C4-2B (cell line): ENCODE results near the gene GALNT7.

Experiments used
- CTCF ChIP-seq: fragments of 450-650 bp; conservative IDR thresholded peaks from 2 replicates; pipeline ENCODE4 v1.5.1; 2017; ENCODE audit warnings: mild to moderate bottlenecking
- ZFX ChIP-seq: fragments of 450-650 bp; IDR thresholded peaks from 2 replicates; pipeline ENCODE4 v1.6.1; 2017

GRCh38 chr4:173242466-173243250 is 74.0 kb downstream of the GALNT7 start:
- TF ChIP-seq CTCF: no peak
- TF ChIP-seq ZFX: no peak
